ENCODE data around the gene PTPN7.

DNA sequence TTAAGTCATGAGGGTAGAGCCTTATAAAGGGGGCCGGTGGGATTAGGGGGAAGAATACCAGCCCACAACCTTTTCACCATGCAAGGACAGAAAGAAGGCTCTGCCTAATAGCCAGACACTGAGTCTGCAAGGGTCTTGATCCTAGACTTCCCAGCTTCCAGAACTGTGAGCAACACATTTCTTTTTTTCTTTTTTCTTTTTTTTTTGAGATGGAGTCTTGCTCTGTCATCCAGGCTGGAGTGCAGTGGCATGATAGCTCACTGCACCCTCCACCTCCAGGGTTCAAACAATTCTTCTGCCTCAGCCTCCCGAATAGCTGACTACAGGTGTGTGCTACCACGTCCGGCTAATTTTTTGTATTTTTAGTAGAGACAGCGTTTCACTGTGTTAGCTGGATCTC, 14.1 kb downstream of the PTPN7 start:
- TF ChIP-seq, protein P1, sequence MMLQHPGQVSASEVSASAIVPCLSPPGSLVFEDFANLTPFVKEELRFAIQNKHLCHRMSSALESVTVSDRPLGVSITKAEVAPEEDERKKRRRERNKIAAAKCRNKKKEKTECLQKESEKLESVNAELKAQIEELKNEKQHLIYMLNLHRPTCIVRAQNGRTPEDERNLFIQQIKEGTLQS (IDR thresholded peaks at IDR 0.05) = no peak
- TF ChIP-seq, protein P2, sequence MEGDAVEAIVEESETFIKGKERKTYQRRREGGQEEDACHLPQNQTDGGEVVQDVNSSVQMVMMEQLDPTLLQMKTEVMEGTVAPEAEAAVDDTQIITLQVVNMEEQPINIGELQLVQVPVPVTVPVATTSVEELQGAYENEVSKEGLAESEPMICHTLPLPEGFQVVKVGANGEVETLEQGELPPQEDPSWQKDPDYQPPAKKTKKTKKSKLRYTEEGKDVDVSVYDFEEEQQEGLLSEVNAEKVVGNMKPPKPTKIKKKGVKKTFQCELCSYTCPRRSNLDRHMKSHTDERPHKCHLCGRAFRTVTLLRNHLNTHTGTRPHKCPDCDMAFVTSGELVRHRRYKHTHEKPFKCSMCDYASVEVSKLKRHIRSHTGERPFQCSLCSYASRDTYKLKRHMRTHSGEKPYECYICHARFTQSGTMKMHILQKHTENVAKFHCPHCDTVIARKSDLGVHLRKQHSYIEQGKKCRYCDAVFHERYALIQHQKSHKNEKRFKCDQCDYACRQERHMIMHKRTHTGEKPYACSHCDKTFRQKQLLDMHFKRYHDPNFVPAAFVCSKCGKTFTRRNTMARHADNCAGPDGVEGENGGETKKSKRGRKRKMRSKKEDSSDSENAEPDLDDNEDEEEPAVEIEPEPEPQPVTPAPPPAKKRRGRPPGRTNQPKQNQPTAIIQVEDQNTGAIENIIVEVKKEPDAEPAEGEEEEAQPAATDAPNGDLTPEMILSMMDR (IDR thresholded peaks at IDR 0.05; ENCODE audit: low read depth, low read length, missing input control) = no peak
- TF ChIP-seq FOXA1 (IDR thresholded peaks at IDR 0.05) (no peak), YY1 (IDR thresholded peaks at IDR 0.05) (no peak), NR2F2 (IDR thresholded peaks at IDR 0.05) (no peak), JUND (IDR thresholded peaks at IDR 0.05) (no peak), RXRA (IDR thresholded peaks at IDR 0.05) (no peak), TAF1 (conservative IDR thresholded peaks at IDR 0.05) (no peak), RAD21 (IDR thresholded peaks at IDR 0.05) (no peak)
- TF ChIP-seq, protein P3, sequence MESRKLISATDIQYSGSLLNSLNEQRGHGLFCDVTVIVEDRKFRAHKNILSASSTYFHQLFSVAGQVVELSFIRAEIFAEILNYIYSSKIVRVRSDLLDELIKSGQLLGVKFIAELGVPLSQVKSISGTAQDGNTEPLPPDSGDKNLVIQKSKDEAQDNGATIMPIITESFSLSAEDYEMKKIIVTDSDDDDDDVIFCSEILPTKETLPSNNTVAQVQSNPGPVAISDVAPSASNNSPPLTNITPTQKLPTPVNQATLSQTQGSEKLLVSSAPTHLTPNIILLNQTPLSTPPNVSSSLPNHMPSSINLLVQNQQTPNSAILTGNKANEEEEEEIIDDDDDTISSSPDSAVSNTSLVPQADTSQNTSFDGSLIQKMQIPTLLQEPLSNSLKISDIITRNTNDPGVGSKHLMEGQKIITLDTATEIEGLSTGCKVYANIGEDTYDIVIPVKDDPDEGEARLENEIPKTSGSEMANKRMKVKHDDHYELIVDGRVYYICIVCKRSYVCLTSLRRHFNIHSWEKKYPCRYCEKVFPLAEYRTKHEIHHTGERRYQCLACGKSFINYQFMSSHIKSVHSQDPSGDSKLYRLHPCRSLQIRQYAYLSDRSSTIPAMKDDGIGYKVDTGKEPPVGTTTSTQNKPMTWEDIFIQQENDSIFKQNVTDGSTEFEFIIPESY (IDR thresholded peaks at IDR 0.05) = no peak
- TF ChIP-seq, protein P4, sequence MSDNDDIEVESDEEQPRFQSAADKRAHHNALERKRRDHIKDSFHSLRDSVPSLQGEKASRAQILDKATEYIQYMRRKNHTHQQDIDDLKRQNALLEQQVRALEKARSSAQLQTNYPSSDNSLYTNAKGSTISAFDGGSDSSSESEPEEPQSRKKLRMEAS (IDR thresholded peaks at IDR 0.05) = no peak

All from liver (tissue), 3 donors.